ENCODE measurements around the gene ACTMAP. TPM values are rescaled to one million over a fixed set of nuclear protein-coding genes. Genes with fewer than 3 reads are reported as not detected.

ACTMAP gene
- total and polyA plus RNA-seq, 9 of the 15 experiments (the other 6 are each of a cell fraction or from before 2014, with no cell fraction given): 1.7 to 16.6 (median 4.9) TPM

GRCh38 chr19:40717325-40717879 is 32.9 kb downstream of the ACTMAP start (continued):
- TF ChIP-seq BDP1 (IDR thresholded peaks at IDR 0.05; ENCODE audit: insufficient read depth, insufficient read length) (no peak), ZNF699 (CRISPR knock-in tag; IDR thresholded peaks at IDR 0.05; ENCODE audit: insufficient replicate concordance) (no peak), PHF8 (IDR thresholded peaks at IDR 0.05; ENCODE audit: borderline replicate concordance, low read length) (peak; percentile 51; the same call in 1 of the 2 replicates), ZNF124 (CRISPR knock-in tag; IDR thresholded peaks at IDR 0.05) (no peak), ZNF507 (tag; conservative IDR thresholded peaks at IDR 0.05) (no peak), REST (IDR thresholded peaks at IDR 0.05; ENCODE audit: borderline replicate concordance) (peak; percentile 20; the same call in 1 of the 2 replicates), REST (CRISPR knock-in tag; IDR thresholded peaks at IDR 0.05; ENCODE audit: low read depth) (no peak), SFPQ (IDR thresholded peaks at IDR 0.05; ENCODE audit: low read depth, low read length) (no peak), SIN3A (IDR thresholded peaks at IDR 0.05; ENCODE audit: borderline replicate concordance in 2 of 2, control insufficient read depth in 1 of 2, low read depth in 2 of 2, low read length in 2 of 2) (peak in 1 of 2 experiments; percentile 25; a peak in 1 of 4 replicates), NRF1 (conservative IDR thresholded peaks at IDR 0.05 in 1 of 2, IDR thresholded peaks at IDR 0.05 in 1 of 2) (peak in 1 of 2 experiments; percentile 27; a peak in 2 of 4 replicates), MBD2 (IDR thresholded peaks at IDR 0.05; ENCODE audit: borderline replicate concordance, low read depth) (no peak), CTBP1 (IDR thresholded peaks at IDR 0.05; ENCODE audit: borderline replicate concordance) (no peak), PHF20 (IDR thresholded peaks at IDR 0.05; ENCODE audit: partially characterized antibody) (no peak), KDM5B (IDR thresholded peaks at IDR 0.05; ENCODE audit: insufficient replicate concordance, low read depth, low read length) (peak; percentile 56), ZNF764 (CRISPR knock-in tag; IDR thresholded peaks at IDR 0.05; ENCODE audit: low read depth) (no peak), NR3C1 (CRISPR knock-in tag; IDR thresholded peaks at IDR 0.05) (0 out of 2 replicates have a peak, but pooled peaks have one; percentile 61), EP400 (IDR thresholded peaks at IDR 0.05) (no peak), HNRNPH1 (optimal IDR thresholded peaks at IDR 0.05; ENCODE audit: low read depth, low read length) (no peak), GABPA (tag; conservative IDR thresholded peaks at IDR 0.05; ENCODE audit: low read depth) (no peak)

Measured in K562 (cell line).